ENCODE data around the gene GRIN2A.

The GRIN2A gene

GRCh38 chr16:10165643-10166042, 16.6 kb downstream of the GRIN2A start:
- ATAC-seq = no peak

GRCh38 chr16:10162981-10163380, 19.2 kb downstream of the GRIN2A start:
- ATAC-seq = no peak
- TF ChIP-seq PPARA (CRISPR knock-in tag; IDR thresholded peaks at IDR 0.05; ENCODE audit: borderline replicate concordance) = no peak
- TF ChIP-seq ZNF565 (CRISPR knock-in tag; conservative IDR thresholded peaks at IDR 0.05; ENCODE audit: low read depth) = no peak
- TF ChIP-seq GLIS3 (CRISPR knock-in tag; IDR thresholded peaks at IDR 0.05) = no peak
- no peak for TF ChIP-seq POU6F1 (CRISPR knock-in tag; IDR thresholded peaks at IDR 0.05; ENCODE audit: borderline replicate concordance, low read depth)
- no peak for TF ChIP-seq SNAI2 (CRISPR knock-in tag; IDR thresholded peaks at IDR 0.05)
- TF ChIP-seq RARB (CRISPR knock-in tag; IDR thresholded peaks at IDR 0.05) = no peak

More at GRCh38 chr16:10165643-10166042, 16.6 kb downstream of the GRIN2A start:
- TF ChIP-seq ZNF565 (CRISPR knock-in tag; conservative IDR thresholded peaks at IDR 0.05; ENCODE audit: low read depth) (no peak), ZFP3 (CRISPR knock-in tag; IDR thresholded peaks at IDR 0.05) (no peak), POU6F1 (CRISPR knock-in tag; IDR thresholded peaks at IDR 0.05; ENCODE audit: borderline replicate concordance, low read depth) (no peak), TCF4 (CRISPR knock-in tag; IDR thresholded peaks at IDR 0.05; ENCODE audit: borderline replicate concordance) (no peak), ESRRG (CRISPR knock-in tag; IDR thresholded peaks at IDR 0.05) (no peak)

- no peak for ATAC-seq
- TF ChIP-seq ZFP30 (CRISPR knock-in tag; IDR thresholded peaks at IDR 0.05) (no peak), BACH2 (CRISPR knock-in tag; IDR thresholded peaks at IDR 0.05; ENCODE audit: borderline replicate concordance) (no peak), SNAI2 (CRISPR knock-in tag; IDR thresholded peaks at IDR 0.05) (no peak), ZNF8 (CRISPR knock-in tag; IDR thresholded peaks at IDR 0.05) (no peak), ARNTL (CRISPR knock-in tag; IDR thresholded peaks at IDR 0.05; ENCODE audit: borderline replicate concordance, low read depth) (no peak), PPARA (CRISPR knock-in tag; IDR thresholded peaks at IDR 0.05; ENCODE audit: borderline replicate concordance) (no peak)
Observed at GRCh38 chr16:10156099-10156498, 26.1 kb downstream of the GRIN2A start.

GRCh38 chr16:10154389-10154788, 27.8 kb downstream of the GRIN2A start:
- no peak for ATAC-seq

GRCh38 chr16:10153985-10154384, 28.2 kb downstream of the GRIN2A start:
- ATAC-seq = no peak
- TF ChIP-seq ZC3H10 (CRISPR knock-in tag; IDR thresholded peaks at IDR 0.05) (no peak), ZNF70 (CRISPR knock-in tag; IDR thresholded peaks at IDR 0.05) (no peak), ISL1 (CRISPR knock-in tag; IDR thresholded peaks at IDR 0.05) (no peak), TOX (CRISPR knock-in tag; IDR thresholded peaks at IDR 0.05; ENCODE audit: borderline replicate concordance) (no peak), POU6F1 (CRISPR knock-in tag; IDR thresholded peaks at IDR 0.05; ENCODE audit: borderline replicate concordance, low read depth) (no peak), ZNF565 (CRISPR knock-in tag; conservative IDR thresholded peaks at IDR 0.05; ENCODE audit: low read depth) (no peak), CREB5 (CRISPR knock-in tag; IDR thresholded peaks at IDR 0.05; ENCODE audit: low read depth) (no peak)

More at GRCh38 chr16:10154389-10154788, 27.8 kb downstream of the GRIN2A start:
- no peak for TF ChIP-seq TOX (CRISPR knock-in tag; IDR thresholded peaks at IDR 0.05; ENCODE audit: borderline replicate concordance)
- no peak for TF ChIP-seq BACH2 (CRISPR knock-in tag; IDR thresholded peaks at IDR 0.05; ENCODE audit: borderline replicate concordance)
- no peak for TF ChIP-seq ZFP30 (CRISPR knock-in tag; IDR thresholded peaks at IDR 0.05)
- TF ChIP-seq SNAI2 (CRISPR knock-in tag; IDR thresholded peaks at IDR 0.05) = no peak
- TF ChIP-seq ZFP3 (CRISPR knock-in tag; IDR thresholded peaks at IDR 0.05) = no peak

GRCh38 chr16:10151718-10152117, 30.5 kb downstream of the GRIN2A start:
- no peak for TF ChIP-seq CSRNP3 (CRISPR knock-in tag; IDR thresholded peaks at IDR 0.05)
- no peak for TF ChIP-seq OSR1 (CRISPR knock-in tag; IDR thresholded peaks at IDR 0.05)
- no peak for TF ChIP-seq TCF4 (CRISPR knock-in tag; IDR thresholded peaks at IDR 0.05; ENCODE audit: borderline replicate concordance)
- no peak for TF ChIP-seq ZNF8 (CRISPR knock-in tag; IDR thresholded peaks at IDR 0.05)
- TF ChIP-seq ZNF70 (CRISPR knock-in tag; IDR thresholded peaks at IDR 0.05) = no peak
- no peak for TF ChIP-seq ISL1 (CRISPR knock-in tag; IDR thresholded peaks at IDR 0.05)
- no peak for TF ChIP-seq ARNTL (CRISPR knock-in tag; IDR thresholded peaks at IDR 0.05; ENCODE audit: borderline replicate concordance, low read depth)
- no peak for TF ChIP-seq ZC3H10 (CRISPR knock-in tag; IDR thresholded peaks at IDR 0.05)
- TF ChIP-seq SNAI2 (CRISPR knock-in tag; IDR thresholded peaks at IDR 0.05) = no peak
- ATAC-seq = no peak

All from SK-N-SH treated with all-trans-retinoic acid at 6 μM for 48 hours (cell line).